NCI-H1417 treated with DMSO at 0.1 percent for 48 hours (cell line): ENCODE measurements around the gene TSC1.
"Not testable (repeated sequence)": the region's sequence is repeated elsewhere in the genome, so short reads cannot be mapped to it uniquely, and the experiment has no call there.

ENCODE experiments used
- DNase-seq: peaks from one replicate; lab custom pipeline; 2025; lab: John Stamatoyannopoulos, UW

TSC1 gene

DNA sequence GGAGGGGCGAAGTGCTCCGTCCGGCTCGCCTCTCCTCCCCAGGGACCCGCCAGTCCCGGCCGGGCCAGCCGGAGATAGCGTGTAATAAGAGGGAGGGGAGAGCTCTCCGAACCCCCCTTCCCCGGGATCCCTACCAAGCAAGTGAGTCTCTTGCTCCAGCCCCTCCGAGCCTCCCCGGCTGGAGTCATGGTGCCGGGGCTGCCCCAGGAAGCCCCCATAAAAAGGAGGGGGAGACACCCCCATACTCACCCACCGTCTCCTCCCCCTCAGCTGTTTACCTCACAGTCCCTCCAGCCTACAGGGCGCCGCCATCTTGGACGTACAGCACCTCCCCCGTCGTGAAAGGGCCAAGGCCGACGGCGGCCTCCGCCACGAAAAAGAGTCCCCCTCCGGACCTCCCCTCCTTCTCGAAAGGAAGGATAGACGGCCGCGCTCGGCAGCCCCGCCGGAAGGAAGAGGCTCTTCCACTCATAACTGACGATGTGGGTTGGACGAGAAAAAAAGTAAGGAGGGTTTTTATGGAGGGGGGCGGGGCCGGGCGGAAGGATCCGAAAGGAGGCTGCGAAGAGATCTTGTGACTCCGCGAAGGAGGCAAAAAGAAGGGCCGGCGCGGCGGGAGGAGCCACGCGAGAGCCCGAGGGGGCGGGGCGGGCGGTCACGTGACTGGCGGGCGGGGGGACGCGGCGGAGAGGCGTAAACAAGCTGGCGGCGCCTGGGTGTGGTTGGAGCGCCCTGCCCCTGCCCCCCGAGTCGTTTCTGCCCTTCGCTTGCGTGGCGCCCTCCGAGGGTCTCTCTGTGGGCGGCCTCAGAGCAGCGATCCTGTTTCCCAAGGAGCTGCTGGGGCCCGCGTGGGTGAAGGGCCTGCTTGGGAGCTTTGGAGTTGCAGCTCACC is at the start of gene TSC1:
TSC1 (minus strand) TSS at position 323 of the 892 bp plus-strand sequence. CDS start 15,744 bp downstream, outside the sequence.
- DNase-seq, result peak; percentile 78

DNA sequence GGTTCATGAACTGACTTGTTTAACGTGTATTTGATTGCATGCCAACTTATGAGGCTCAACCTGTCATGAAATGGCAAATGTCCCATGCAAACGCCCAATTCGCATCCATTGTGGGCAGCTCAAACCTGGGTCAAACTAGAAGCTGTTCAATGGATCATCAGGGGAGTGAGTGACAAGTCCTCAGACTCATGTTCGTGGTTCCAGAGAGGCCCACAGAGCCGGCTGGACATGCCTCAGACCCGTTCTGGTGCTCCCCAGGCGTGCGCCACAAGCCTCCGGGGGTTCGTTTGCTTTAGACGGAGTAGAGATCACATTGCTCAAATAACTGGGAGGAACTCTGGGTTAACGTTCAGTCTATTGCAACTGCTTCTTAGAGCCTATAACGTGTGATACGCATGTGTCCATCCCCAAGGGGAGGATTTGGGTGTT is 49.1 kb upstream of the TSC1 start:
- no peak for DNase-seq

DNA sequence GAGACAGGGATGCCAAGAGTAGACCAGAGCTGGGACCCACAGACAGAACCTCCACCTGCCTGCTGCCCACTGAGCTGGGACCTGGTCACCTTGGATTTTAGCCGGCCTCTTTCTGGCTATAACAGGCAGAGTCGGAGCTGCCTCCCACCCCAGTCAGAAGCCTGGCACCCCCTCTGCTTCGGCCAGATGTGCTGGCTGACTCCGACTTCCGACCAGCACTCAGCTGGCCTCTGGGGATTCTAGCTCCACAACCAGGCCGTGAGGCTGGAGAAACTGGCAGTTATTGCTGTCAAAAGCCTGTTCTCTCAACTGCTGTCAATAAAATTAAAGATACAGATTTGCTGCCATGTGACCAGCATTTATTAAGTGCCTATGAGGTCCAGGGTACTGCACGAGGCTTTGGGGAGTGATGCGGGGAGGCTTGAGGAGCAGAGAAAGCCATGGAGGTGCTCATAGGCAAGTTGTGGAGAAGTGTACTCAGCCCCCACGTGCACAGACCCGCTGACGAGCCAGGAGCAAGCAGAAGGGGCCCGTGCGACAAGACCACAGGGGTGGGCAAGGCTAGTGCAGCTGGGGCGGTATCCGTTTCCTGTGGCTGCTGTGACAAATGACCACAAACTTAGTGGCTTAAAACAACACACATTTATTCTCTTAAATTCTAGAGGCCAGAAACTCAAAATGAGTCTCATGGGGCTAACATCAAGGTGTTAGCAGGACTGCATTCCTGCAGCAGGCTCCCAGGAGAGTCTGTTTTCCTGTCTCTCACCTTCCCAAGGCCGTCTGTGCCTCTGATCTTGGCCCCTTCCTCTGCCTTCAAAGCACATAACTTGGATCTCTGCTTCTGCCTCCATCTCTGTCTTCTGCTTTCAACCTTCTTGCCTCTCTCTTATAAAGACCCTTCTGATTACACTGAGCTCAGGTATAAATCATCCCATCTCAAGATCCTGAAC is 47.2 kb upstream of the TSC1 start:
- DNase-seq, result no peak

DNA sequence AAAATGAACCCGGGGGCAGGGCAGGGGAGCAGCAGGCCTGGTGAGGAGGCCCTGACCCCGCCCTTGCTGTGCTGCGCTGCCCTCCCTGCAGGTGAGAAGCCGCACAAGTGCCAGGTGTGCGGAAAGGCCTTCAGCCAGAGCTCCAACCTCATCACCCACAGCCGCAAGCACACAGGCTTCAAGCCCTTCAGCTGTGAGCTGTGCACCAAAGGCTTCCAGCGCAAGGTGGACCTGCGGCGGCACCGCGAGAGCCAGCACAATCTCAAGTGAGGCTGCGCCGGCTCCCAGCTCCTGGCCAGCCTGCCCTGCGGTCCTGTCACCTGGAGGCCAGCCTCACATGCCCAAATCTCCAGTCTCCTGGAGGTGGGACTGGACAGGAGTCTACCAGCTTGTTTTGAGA is 46.4 kb upstream of the TSC1 start:
- DNase-seq, result no peak

DNA sequence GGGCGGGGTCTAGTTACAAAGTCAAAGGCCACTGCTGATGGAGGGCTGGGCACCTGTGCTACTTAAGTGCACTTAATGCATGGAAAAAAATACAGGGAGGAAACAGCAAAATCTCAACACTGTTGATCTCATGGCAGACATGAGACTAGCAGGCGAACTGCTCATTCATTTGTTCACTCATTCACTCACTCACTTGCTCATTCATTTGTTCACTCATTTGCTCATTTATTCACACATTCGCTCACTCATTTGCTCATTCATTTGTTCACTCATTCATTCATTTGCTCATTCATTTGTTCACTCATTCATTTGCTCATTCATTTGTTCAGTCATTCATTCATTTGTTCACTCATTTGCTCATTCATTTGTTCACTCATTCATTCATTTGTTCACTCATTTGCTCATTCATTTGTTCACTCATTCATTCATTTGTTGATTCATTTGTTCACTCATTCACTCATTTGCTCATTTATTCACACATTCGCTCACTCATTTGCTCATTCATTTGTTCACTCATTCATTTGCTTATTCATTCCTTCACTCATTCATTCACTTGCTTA is 45.7 kb upstream of the TSC1 start:
- DNase-seq, result not testable (repeated sequence)

DNA sequence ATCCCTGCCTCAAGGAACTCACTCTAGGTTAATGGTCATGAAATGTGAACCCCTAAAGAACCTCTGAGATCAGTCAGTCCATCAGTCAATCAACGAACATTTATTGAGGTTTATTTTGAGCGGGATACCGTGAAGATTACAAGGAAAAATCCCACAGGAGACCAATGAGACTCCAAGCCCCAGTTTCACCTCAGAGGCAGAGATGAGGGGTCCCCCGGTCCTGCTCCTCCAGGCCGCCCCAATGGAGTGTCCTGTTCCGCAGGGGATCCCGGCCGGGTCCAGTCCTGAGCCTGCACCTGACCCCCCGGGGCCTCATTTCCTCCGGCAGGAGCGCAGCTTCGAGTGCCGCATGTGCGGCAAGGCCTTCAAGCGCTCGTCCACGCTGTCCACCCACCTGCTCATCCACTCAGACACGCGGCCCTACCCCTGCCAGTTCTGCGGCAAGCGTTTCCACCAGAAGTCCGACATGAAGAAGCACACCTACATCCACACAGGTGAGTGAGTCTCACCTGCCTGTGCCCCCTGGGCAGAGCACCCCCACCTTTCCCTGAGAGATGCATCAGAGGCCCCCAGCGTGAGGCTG is 45.1 kb upstream of the TSC1 start:
- DNase-seq, result no peak

DNA sequence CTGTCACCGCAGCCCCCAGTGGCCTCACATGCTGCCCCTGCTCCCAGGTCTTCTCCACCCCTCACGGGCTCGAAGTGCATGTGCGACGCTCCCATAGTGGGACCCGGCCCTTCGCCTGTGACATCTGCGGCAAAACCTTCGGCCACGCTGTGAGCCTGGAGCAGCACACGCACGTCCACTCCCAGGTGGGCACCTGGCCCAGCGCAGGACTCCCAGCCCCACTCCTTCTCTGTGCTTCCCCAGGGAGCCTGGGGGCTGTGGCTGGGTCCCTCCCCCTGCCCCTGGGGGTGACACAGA is 44.5 kb upstream of the TSC1 start:
- DNase-seq, result no peak

DNA sequence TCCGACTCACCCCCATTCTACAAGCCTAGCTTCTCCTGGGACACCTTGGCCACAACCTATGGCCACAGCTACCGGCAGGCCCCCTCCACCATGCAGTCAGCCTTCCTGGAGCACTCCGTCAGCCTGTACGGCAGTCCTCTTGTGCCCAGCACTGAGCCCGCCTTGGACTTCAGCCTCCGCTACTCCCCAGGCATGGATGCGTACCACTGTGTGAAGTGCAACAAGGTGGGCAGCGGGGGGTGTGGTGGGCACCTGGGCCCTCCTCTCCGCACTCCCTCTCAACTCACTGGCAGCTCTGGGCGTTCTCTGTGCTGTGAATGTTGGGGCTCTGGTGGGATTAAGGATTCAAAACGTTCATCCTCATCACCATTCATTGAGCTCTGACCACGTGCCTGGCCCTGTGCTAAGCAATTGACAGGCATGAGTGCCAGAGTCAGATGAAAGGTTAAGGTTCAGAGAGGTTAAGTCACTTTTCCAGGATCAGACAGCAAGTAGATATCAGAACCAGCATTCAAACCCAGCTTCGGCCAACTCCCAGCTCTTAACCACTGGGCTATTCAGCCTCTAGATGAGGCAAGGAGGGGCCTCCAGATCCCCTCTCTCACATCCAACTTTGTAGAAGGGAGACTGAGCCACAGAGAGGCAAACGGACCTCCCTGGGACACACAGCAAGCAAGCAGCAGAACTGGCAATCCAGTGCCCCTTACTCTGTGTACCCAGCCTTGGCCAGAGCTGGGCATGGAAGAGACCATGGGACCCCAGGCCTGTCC is 44.0 kb upstream of the TSC1 start:
- DNase-seq, result no peak

DNA sequence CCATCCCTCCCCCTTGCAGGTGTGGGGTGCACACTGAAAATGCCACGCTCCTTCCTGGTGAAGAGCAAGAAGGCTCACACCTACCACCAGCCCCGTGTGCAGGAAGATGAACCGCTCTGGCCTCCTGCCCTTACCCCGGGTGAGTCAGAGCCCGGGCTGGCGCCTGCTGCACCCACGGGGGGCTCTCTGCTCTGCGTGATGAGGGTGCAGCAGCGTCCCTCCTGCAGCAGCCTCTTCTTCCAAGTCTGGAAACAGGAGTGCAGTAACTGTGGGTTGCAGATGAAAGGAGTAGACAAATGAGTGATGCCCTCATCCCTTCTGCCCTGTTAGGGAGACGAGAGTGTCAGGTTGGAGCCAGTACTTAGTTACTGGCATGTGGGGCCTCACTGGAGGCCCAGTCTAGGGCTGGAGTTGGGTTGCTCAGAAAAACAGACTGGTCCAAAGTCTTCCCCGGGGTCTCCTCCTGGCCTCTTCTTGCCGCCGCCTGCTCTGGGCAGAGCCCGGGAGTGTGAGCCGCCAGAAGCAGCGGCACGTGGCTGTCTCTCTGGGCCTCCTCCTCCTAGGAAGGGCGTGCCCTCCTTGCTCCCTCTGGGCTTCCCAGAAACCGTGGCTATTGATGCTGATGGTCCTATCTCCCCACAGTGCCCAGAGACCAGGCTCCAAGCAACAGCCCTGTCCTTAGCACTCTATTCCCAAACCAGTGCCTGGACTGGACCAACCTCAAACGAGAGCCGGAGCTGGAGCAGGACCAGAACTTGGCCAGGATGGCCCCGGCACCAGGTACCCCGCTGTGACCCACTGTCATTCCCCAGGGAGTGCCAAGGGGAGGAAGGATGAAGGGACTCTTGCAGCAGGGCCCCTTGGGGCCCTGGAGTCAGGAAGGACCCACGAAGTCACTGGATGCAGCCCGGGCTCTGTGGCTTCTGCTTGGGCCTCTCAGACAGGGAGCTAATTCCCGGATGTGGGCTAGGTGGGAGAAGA is 42.5 kb upstream of the TSC1 start:
- DNase-seq, result no peak

DNA sequence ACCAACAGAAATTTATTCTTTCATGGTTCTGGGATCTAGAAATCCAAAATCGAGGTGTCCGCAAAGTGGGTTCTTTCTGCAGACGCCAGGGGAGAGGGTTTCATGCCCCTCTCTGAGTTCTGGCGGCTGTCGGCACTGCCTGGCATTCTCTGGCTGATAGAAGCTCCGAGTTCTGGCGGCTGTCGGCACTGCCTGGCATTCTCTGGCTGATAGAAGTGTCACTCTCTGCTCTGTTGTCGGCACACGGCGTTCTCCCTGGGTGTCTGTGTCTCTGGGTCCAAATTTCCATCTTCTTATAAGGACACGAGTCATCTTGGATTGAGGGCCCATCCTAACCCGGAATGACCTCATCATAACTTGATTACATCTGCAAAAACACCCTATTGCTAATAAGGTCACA is 41.7 kb upstream of the TSC1 start:
- DNase-seq, result no peak

DNA sequence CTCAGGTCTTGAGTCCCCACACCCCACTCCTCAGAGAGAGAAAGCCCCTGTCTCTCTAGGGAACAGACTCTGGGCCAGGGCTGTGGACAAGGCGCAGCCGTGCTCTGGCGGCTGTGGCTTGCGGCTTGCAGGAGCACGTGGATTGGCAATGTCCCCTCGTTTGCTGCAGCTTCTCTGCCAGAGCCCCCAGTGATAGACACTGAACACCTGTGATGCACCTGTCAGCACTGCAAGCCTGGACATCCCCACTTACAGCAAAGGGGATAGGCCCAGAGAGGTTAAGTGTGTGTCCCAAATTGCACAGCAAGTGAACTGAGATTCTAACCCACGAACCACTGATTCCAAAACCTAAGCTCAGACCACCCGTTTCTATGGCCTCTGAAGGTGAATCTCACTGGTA is 41.1 kb upstream of the TSC1 start:
- DNase-seq, result no peak

DNA sequence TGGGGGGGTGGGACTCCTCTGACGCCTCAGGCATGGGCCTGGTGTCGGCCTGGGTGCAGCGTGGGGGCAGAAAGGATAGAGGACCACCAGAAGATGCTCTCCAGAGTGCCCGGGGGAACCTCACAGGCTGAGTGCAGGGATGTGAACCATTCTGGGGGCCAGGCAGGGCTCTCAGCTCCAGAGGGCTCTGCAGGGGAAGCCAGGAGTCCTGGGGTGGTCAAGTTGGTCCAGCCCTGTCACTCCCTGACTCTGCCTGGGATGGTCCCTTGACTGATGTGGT is 40.6 kb upstream of the TSC1 start:
- no peak for DNase-seq

DNA sequence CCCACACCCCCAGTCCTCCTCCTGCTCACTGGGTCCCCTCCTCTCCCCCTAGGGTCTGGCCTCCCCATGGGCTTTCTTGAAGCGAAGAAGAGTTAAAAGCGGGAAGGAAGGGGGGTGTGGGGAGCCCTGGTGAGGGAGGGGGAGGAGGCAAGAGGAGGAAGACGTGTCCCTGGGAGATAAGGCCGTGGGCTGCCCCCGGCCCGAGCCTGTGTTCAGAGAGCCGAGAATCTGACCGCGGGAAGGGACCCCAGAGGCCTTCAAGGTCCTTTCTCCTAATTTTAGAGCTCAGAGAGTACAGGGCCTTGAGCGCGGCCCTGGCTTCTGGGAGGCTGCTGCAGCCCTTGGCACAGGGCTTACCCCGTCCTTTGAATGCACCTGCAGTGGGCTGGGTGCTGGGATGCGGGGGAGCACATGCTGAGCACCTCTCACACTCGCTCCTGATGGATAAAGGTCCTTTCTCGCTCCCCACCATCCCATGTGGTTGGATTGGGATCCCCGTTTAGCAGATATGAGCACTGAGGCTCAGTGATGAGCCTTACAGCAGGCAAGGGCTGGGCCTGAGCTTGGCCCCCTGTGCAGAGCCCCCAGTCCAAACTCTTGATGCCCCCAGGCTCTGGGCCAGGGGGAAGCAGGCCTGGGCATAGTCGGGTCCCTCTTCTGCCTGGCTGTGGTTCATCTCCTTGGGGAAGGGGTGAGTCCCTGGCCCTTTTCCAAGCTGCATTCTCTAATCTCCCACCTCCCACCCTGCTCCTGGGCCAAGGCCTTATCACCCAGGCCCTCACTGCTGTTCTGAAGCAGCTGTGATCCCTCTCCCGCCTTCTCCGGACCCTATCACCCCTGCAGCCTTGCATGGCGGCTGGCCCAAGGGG is 40.0 kb upstream of the TSC1 start:
- no peak for DNase-seq

DNA sequence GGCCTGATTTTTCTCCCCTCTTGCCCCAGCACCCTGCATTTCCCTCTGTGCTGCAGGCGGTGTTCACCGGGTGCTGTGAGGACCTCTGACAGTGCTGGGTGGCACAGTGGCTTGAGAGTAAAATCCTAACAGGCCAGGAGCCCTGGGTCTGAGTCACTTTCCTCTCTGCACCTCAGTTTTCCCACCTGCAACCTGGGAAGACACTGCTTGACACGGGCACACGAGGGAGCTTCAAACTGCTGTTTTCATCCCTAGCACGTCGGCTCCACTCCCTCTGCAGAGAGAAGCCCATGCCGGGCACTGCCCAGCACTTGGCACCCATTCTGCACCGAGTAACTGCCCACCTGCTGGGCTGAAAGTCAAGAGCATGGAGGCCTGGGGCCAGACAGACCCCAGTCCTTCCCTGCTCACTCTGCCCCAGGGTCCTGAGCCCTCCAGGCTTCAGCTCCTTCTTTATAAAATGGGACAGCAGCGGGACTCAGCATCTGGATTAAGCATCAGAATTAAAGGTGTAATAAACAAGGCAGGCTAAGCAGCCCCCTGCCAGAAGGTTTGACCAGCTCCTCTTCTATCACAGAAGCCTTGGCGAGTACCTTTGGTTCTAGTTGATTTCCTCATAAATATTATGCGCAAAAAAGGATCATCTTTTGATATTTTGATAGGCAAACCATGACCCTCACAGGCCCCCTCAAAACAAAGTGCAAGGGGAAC is 39.2 kb upstream of the TSC1 start:
- no peak for DNase-seq

DNA sequence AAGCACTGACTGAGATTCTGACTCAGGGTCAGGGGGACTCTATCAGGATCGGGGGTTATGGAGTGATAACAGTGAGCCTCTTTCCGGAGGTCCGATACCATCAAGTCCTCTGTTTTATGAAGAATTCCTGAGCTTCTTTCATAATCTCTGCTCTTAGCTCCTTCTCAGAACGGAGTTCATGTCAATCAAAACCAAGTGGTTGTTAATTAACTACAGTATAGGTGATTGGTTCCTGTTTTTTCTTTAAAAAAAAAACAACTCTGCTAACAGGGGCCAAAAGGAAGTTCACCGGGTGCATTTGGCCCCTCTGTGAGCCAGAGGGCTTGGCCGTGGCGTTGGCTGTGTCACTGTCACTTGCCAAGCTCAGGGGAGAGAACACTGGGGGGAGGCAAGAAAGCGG is 38.0 kb upstream of the TSC1 start:
- DNase-seq, result no peak

DNA sequence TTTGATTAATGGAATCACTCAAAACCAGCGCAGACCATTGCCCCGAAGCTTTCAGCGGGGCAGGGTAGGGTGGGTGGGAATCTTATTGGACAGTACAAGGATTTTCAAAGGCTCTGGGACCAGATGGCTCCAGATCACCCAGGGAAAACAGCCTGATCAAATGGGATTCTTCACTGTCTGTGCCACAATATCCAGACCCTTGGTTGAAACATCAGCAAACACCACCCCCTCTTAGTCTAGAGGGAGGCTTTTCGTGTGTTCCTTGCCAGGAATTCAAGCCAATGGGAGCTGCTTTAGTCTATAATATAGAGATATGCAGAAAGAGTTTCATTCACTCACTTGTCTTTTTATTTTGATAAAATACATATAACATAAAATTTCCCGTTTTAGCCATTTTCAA is 35.7 kb upstream of the TSC1 start:
- no peak for DNase-seq

DNA sequence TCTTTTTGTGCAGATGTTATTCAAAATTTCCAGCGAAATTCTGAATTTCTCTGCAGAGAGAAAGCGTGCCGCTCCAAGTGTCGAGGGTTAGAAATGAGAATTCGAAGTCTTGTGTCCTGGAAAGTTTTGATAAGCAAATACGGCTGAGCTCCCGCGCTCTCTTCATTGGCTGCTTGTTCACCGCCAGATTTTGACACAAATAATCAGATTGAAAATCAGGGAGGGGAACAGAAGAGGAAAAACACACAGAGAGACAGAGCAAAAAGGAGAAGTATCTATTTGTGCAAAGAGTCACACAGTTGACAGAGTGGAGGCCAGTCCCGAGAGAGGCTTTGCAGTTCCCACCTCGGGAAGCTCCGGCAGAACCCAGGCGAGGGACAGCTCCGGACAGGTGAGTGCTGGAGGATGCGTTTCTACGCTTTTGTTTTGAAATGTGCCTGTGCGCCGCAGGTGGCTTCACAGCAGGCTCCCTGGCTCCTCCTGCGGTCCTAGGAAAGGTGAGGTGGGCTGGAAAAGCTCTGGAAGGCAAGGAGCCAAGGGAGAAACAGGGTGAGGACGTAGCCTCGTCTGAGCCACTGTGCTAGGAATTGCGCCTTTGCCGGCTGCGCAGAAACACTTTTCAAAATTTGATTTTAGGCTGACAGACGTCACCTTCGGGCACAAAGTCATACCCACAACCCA is 34.2 kb upstream of the TSC1 start, which contains the start of gene GFI1B:
GFI1B (plus strand) TSS at position 244 of the 681 bp plus-strand sequence. CDS start 7,985 bp downstream, outside the sequence.
- no peak for DNase-seq

DNA sequence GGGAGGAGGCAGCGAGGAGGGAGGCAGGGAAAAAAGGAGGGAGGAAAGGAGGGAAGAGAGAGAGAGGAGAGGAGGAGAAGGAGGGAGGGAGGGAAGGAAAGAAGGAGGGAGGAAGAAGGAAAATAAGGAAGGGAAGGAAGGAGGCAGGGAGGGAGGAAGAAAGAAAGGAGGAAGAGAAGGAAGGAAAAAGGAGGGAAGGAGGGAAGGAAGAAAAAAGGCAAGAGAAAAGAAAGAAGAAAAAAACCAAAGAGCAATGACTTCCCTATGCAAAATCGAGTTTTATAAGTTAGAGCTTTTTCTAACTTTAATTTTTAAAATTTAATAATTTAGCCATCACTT is 33.7 kb upstream of the TSC1 start:
- DNase-seq, result no peak
